Measurements from ENCODE around the gene COG6. TPM values are rescaled to one million over a fixed set of nuclear protein-coding genes. Genes with fewer than 3 reads are reported as not detected.

The COG6 gene
- polyA plus RNA-seq: 10 to 100 TPM; 13.2 to 15.4 (median 15.1) TPM

- H3K27ac Mint-ChIP-seq: peak within 1 kb of the TSS; percentile 81 to 99 (median 92)
- peak within 1 kb of the TSS; percentile 94 to 99 (median 96) for H3K4me3 Mint-ChIP-seq
- peak; percentile 95 for DNase-seq
- no peaks in the 10 kb centered on the region for H3K9me3 Mint-ChIP-seq
- peaks cover 4 to 8% (median 6%) of the 10 kb centered on the region in 3 donors for H3K36me3 Mint-ChIP-seq
- peaks cover 7 to 17% (median 13%) of the 10 kb centered on the region in 3 donors for H3K27me3 Mint-ChIP-seq (ENCODE audit: low read depth in 3 of 3)
- H3K4me1 Mint-ChIP-seq: peaks cover 28 to 47% of the 10 kb centered on the region in 2 donors
These were observed at the start of gene COG6 for GRCh38 chr13:39655569-39656324. Gene COG6, plus strand, starts transcription at chr13:39655662. Its CDS starts 65 bp downstream, at chr13:39655727.

GRCh38 chr13:39605677-39606320 lies 49.7 kb upstream of the COG6 start:
- H3K4me1 Mint-ChIP-seq: peaks cover 8 to 15% of the 10 kb centered on the region in 2 donors
- H3K27ac Mint-ChIP-seq: no peak overlapping the region
- no peak overlapping the region for H3K4me3 Mint-ChIP-seq
- H3K9me3 Mint-ChIP-seq: peaks cover 0 to 2% (median 0%) of the 10 kb centered on the region in 6 donors
- no peak for DNase-seq
- H3K36me3 Mint-ChIP-seq: no peaks in the 10 kb centered on the region
- H3K27me3 Mint-ChIP-seq (ENCODE audit: low read depth in 3 of 3): peaks cover 6 to 14% (median 13%) of the 10 kb centered on the region in 3 donors

- H3K4me3 Mint-ChIP-seq: no peak overlapping the region
These were observed 47.6 kb upstream of the COG6 start for GRCh38 chr13:39607876-39608275.

GRCh38 chr13:39612023-39612637 lies 43.3 kb upstream of the COG6 start:
- H3K4me1 Mint-ChIP-seq: no peaks in the 10 kb centered on the region
- no peak overlapping the region for H3K4me3 Mint-ChIP-seq
- H3K27me3 Mint-ChIP-seq (ENCODE audit: low read depth in 3 of 3): peaks cover 2 to 3% (median 2%) of the 10 kb centered on the region in 3 donors
- no peak overlapping the region for H3K27ac Mint-ChIP-seq
- DNase-seq: peak; percentile 12 to 40 (median 24)
- no peaks in the 10 kb centered on the region for H3K36me3 Mint-ChIP-seq
- peaks cover 0 to 2% (median 0%) of the 10 kb centered on the region in 6 donors for H3K9me3 Mint-ChIP-seq

More at GRCh38 chr13:39607876-39608275, 47.6 kb upstream of the COG6 start:
- no peak for DNase-seq
- no peaks in the 10 kb centered on the region for H3K36me3 Mint-ChIP-seq
- peaks cover 0 to 2% (median 0%) of the 10 kb centered on the region in 6 donors for H3K9me3 Mint-ChIP-seq
- H3K27ac Mint-ChIP-seq: no peak overlapping the region
- H3K27me3 Mint-ChIP-seq (ENCODE audit: low read depth in 3 of 3): peaks cover 4 to 8% (median 7%) of the 10 kb centered on the region in 3 donors
- H3K4me1 Mint-ChIP-seq: peaks cover 4 to 8% of the 10 kb centered on the region in 2 donors

- Mint-ChIP-seq H3K27me3 (ENCODE audit: low read depth in 3 of 3) (peaks cover 2 to 9% (median 3%) of the 10 kb centered on the region in 3 donors), H3K36me3 (no peaks in the 10 kb centered on the region), H3K27ac (no peak overlapping the region), H3K4me3 (no peak overlapping the region), H3K4me1 (no peaks in the 10 kb centered on the region), H3K9me3 (no peaks in the 10 kb centered on the region)
- DNase-seq: peak; percentile 23 to 47 (median 26)
These were observed 39.3 kb upstream of the COG6 start for GRCh38 chr13:39616087-39616694.

GRCh38 chr13:39618561-39618960 lies 36.9 kb upstream of the COG6 start:
- H3K27me3 Mint-ChIP-seq (ENCODE audit: low read depth in 3 of 3): peaks cover 0 to 6% (median 5%) of the 10 kb centered on the region in 3 donors

GRCh38 chr13:39623466-39623865 lies 32.0 kb upstream of the COG6 start:
- no peak overlapping the region for H3K27ac Mint-ChIP-seq
- H3K4me3 Mint-ChIP-seq: no peak overlapping the region
- H3K9me3 Mint-ChIP-seq: peaks cover 0 to 1% (median 0%) of the 10 kb centered on the region in 6 donors
- peaks cover 0 to 5% (median 5%) of the 10 kb centered on the region in 3 donors for H3K27me3 Mint-ChIP-seq (ENCODE audit: low read depth in 3 of 3)
- H3K36me3 Mint-ChIP-seq: no peaks in the 10 kb centered on the region
- DNase-seq: no peak
- no peaks in the 10 kb centered on the region for H3K4me1 Mint-ChIP-seq

More at GRCh38 chr13:39618561-39618960, 36.9 kb upstream of the COG6 start:
- Mint-ChIP-seq H3K36me3 (no peaks in the 10 kb centered on the region), H3K4me3 (no peak overlapping the region), H3K9me3 (no peaks in the 10 kb centered on the region), H3K27ac (no peak overlapping the region), H3K4me1 (no peaks in the 10 kb centered on the region)
- DNase-seq: no peak

- Mint-ChIP-seq H3K4me1 (no peaks in the 10 kb centered on the region), H3K9me3 (peaks cover 0 to 16% (median 7%) of the 10 kb centered on the region in 6 donors)
These were observed 24.2 kb upstream of the COG6 start for GRCh38 chr13:39631307-39631706.

GRCh38 chr13:39632994-39633393 lies 22.5 kb upstream of the COG6 start:
- Mint-ChIP-seq H3K4me1 (no peaks in the 10 kb centered on the region), H3K36me3 (no peaks in the 10 kb centered on the region), H3K9me3 (peaks cover 0 to 16% (median 8%) of the 10 kb centered on the region in 6 donors), H3K4me3 (no peak overlapping the region), H3K27me3 (ENCODE audit: low read depth in 3 of 3) (peaks cover 4 to 26% (median 10%) of the 10 kb centered on the region in 3 donors), H3K27ac (no peak overlapping the region)
- DNase-seq: no peak

More at GRCh38 chr13:39631307-39631706, 24.2 kb upstream of the COG6 start:
- DNase-seq: no peak
- Mint-ChIP-seq H3K27me3 (ENCODE audit: low read depth in 3 of 3) (peaks cover 4 to 23% (median 10%) of the 10 kb centered on the region in 3 donors), H3K36me3 (no peaks in the 10 kb centered on the region), H3K27ac (no peak overlapping the region), H3K4me3 (no peak overlapping the region)

- Mint-ChIP-seq H3K4me3 (no peak overlapping the region), H3K27ac (no peak overlapping the region), H3K36me3 (no peaks in the 10 kb centered on the region), H3K4me1 (no peaks in the 10 kb centered on the region), H3K27me3 (ENCODE audit: low read depth in 3 of 3) (peaks cover 5 to 24% (median 10%) of the 10 kb centered on the region in 3 donors), H3K9me3 (peaks cover 0 to 16% (median 8%) of the 10 kb centered on the region in 6 donors)
- no peak for DNase-seq
These were observed 19.9 kb upstream of the COG6 start for GRCh38 chr13:39635564-39635963.

- no peak overlapping the region for H3K27ac Mint-ChIP-seq
- no peaks in the 10 kb centered on the region for H3K4me1 Mint-ChIP-seq
- no peaks in the 10 kb centered on the region for H3K36me3 Mint-ChIP-seq
- H3K27me3 Mint-ChIP-seq (ENCODE audit: low read depth in 3 of 3): peaks cover 2 to 13% (median 3%) of the 10 kb centered on the region in 3 donors
- no peak for DNase-seq
- no peak overlapping the region for H3K4me3 Mint-ChIP-seq
- H3K9me3 Mint-ChIP-seq: peaks cover 0 to 2% (median 0%) of the 10 kb centered on the region in 6 donors
These were observed 17.6 kb upstream of the COG6 start for GRCh38 chr13:39637890-39638289.

GRCh38 chr13:39641645-39642044 lies 13.8 kb upstream of the COG6 start:
- Mint-ChIP-seq H3K4me3 (no peak overlapping the region), H3K27me3 (ENCODE audit: low read depth in 3 of 3) (peaks cover 0 to 5% (median 3%) of the 10 kb centered on the region in 3 donors), H3K9me3 (peaks cover 0 to 2% (median 0%) of the 10 kb centered on the region in 6 donors), H3K36me3 (no peaks in the 10 kb centered on the region), H3K27ac (no peak overlapping the region), H3K4me1 (no peaks in the 10 kb centered on the region)
- no peak for DNase-seq

- no peak overlapping the region for H3K4me3 Mint-ChIP-seq
- no peak overlapping the region for H3K27ac Mint-ChIP-seq
- peaks cover 0 to 4% (median under 1%) of the 10 kb centered on the region in 3 donors for H3K27me3 Mint-ChIP-seq (ENCODE audit: low read depth in 3 of 3)
- no peak for DNase-seq
- no peaks in the 10 kb centered on the region for H3K9me3 Mint-ChIP-seq
- H3K36me3 Mint-ChIP-seq: no peaks in the 10 kb centered on the region
- no peaks in the 10 kb centered on the region for H3K4me1 Mint-ChIP-seq
These were observed 9.3 kb upstream of the COG6 start for GRCh38 chr13:39646122-39646521.
